ENCODE measurements around the gene TXNRD2.
A peak's percentile ranks its signal among the peaks of the same experiment; 100 is the strongest.

TXNRD2 gene

DNA sequence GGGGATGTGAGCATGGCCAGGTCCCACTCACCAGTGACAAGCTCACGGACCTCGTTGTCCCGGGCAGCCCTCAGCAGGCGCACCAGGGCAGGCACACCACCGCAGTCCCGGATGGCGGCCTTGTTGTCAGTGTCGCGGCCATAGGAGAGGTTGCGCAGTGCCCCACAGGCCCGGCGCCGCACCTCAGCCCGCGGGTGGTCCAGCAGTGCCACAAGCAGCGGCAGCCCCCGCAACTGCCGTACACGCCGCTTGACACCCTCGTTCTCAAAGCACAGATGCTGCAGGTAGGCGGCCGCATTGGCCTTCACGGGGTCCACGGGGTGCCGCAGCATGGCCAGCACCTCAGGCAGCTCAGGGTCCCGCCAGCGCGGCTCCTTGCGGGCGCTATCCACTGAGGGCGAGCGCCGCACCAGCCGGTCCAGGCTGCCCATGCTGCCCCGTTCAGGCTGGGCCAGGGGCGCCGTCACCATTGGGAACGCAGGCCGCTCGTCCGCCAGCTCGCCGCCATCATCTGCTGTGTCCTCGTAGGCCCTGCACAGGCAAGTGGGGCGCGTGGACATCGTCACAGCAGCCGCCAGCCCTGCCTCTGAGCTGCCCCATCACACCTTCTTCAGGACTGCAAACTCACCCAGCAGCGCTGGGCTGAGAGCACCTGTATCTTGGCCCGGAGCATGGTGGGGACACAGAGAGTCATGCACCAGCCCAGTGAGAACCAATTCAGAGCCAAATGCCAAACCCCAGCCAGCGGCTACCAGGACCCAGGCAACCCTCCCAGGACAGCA is 38.3 kb upstream of the TXNRD2 start:
- DNase-seq (ENCODE audit: low spot score), result no peak

DNA sequence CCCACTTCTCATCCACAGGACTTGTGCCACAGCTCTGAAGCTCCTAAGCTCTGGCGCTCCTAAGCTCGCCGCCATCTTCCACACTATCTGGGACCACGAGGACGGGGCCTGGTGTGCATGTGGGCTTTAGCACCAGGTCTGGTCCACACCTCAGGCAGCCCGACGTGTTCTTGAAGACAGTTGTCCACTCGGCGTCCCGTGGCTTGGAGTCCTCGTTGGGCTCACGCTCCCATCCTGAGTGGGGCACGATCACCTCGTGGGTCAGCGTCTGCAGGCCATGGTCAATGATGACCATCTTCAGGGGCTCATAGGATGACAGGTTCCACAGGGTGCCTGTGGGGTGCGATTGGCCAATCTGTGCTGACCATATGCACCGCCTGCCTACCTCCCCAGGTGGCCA is 37.1 kb upstream of the TXNRD2 start:
- DNase-seq (ENCODE audit: low spot score), result no peak

GRCh38 chr22:19977296-19978243 is 36.0 kb upstream of the TXNRD2 start:
- no peak for DNase-seq (ENCODE audit: low spot score)

GRCh38 chr22:19976671-19977070 is 35.1 kb upstream of the TXNRD2 start:
- DNase-seq (ENCODE audit: low spot score), result no peak

DNA sequence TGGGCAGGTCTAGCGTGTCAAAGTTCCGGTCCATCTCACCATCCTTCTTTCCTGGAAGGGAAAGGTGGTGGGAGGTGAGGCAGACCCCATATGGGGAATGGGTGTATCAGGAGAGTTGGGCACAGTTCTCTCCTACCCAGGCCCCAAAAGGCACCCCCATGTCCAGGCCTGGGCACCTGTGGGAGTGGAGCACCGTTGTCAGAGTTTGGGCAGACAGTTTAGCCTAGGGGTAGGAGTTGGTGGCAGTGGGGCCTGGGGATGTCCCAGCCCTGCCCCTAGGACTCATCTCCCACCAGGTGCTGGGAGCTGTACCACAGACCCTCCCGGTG is 34.1 kb upstream of the TXNRD2 start:
- no peak for DNase-seq (ENCODE audit: low spot score)

- peak; percentile 79 for DNase-seq (ENCODE audit: low spot score)
These were observed 33.5 kb upstream of the TXNRD2 start for GRCh38 chr22:19974935-19975706.

- DNase-seq (ENCODE audit: low spot score), result peak; percentile 71
These were observed 32.7 kb upstream of the TXNRD2 start for GRCh38 chr22:19974268-19974861.

- DNase-seq (ENCODE audit: low spot score), result no peak
These were observed 32.1 kb upstream of the TXNRD2 start for GRCh38 chr22:19973551-19974267.

- no peak for DNase-seq (ENCODE audit: low spot score)
These were observed 31.3 kb upstream of the TXNRD2 start for GRCh38 chr22:19972652-19973550.

- no peak for DNase-seq (ENCODE audit: low spot score)
These were observed 30.6 kb upstream of the TXNRD2 start for GRCh38 chr22:19972251-19972650.

- DNase-seq (ENCODE audit: low spot score), result no peak
These were observed 29.9 kb upstream of the TXNRD2 start for GRCh38 chr22:19971276-19972124.

GRCh38 chr22:19970479-19971275 is 29.1 kb upstream of the TXNRD2 start:
- DNase-seq (ENCODE audit: low spot score), result no peak

GRCh38 chr22:19970031-19970478 is 28.4 kb upstream of the TXNRD2 start:
- no peak for DNase-seq (ENCODE audit: low spot score)

GRCh38 chr22:19969141-19969928 is 27.7 kb upstream of the TXNRD2 start:
- no peak for DNase-seq (ENCODE audit: low spot score)

- no peak for DNase-seq (ENCODE audit: low spot score)
These were observed 26.9 kb upstream of the TXNRD2 start for GRCh38 chr22:19968450-19968891.

DNA sequence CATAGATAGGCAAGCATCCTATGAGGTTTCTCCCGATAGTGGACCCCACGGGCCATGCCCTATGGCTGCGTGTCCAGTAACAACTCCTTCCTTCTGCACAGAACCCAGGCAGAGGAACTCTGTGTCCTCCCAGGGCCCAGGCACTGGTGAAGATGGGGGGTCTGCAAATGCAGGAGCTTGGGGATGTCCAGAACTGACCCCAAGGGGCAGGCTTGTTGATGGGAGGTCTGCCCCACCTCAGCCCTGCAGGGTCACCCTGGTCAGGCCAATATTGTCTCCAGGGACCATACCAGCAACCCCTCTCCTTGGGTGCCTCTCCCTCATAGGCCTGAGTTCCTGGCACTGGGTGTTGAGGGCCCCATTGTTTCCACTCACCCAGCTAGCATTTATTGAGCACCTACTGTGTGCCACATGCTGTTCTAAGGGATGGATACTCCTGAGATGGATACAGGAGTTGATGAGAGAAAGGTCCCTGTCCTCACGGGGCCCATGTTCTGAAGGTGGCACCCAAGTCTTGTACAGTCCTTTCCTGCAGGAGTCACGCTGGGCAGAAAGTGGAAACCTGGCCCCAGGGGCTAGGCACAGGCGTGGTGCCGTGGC is 26.3 kb upstream of the TXNRD2 start:
- DNase-seq (ENCODE audit: low spot score), result no peak
